Progenitor cell of endocrine pancreas (in vitro differentiated cells): ENCODE measurements around the gene CR1. TPM values are rescaled to one million over a fixed set of nuclear protein-coding genes. Genes with fewer than 3 reads are reported as not detected.
"Not testable (repeated sequence)": the region's sequence is repeated elsewhere in the genome, so short reads cannot be mapped to it uniquely, and the experiment has no call there.

ENCODE experiments used
- DNase-seq: peaks from one replicate; pipeline ENCODE4 v3.0.0; 2021; ENCODE audit warnings: low spot score; ENCODE audit not compliant: unreplicated experiment
- H3K27ac Mint-ChIP-seq: 2 replicates; pipeline ENCODE4 v1.8.0; 2021; ENCODE audit warnings: mild to moderate bottlenecking, moderate library complexity, mixed read lengths
- H3K27me3 Mint-ChIP-seq: 2 replicates; pipeline ENCODE4 v1.8.0; 2021; ENCODE audit warnings: mixed read lengths
- H3K36me3 Mint-ChIP-seq: 2 replicates; pipeline ENCODE4 v1.8.0; 2022; ENCODE audit warnings: mixed read lengths; ENCODE audit not compliant: insufficient read depth
- H3K4me1 Mint-ChIP-seq: 2 replicates; pipeline ENCODE4 v1.8.0; 2021; ENCODE audit warnings: low read depth, mixed read lengths
- H3K4me3 Mint-ChIP-seq: 2 replicates; pipeline ENCODE4 v1.8.0; 2021; ENCODE audit warnings: low read depth, mild to moderate bottlenecking, moderate library complexity, mixed read lengths
- H3K9me3 Mint-ChIP-seq: 2 replicates; pipeline ENCODE4 v1.8.0; 2021; ENCODE audit warnings: low read depth, mixed read lengths
- CTCF ChIP-seq: fragments of 200-600 bp; sonication (generic); IDR thresholded peaks from one replicate; pipeline ENCODE4 v1.5.0; 2021; ENCODE audit warnings: antibody characterized with exemption, mild to moderate bottlenecking; ENCODE audit not compliant: unreplicated experiment
- total RNA-seq: library from RNA; stranded (reverse); gene quantifications from 2 replicates; pipeline ENCODE4 v1.2.1, GENCODE V29; 2021

Gene CR1
- total RNA-seq, 1 donor from 2014 or later = 0.41 TPM

- Mint-ChIP-seq H3K27me3 (peaks cover 4% of the 10 kb centered on the region), H3K9me3 (peaks cover 4% of the 10 kb centered on the region), H3K4me3 (no peak overlapping the region), H3K27ac (no peak overlapping the region), H3K4me1 (no peaks in the 10 kb centered on the region), H3K36me3 (no peaks in the 10 kb centered on the region)
- DNase-seq = no peak
- TF ChIP-seq CTCF = no peak
These were observed 20.8 kb downstream of the CR1 start for GRCh38 chr1:207516729-207517128.

- H3K4me3 Mint-ChIP-seq = no peak overlapping the region
- peaks cover 4% of the 10 kb centered on the region for H3K9me3 Mint-ChIP-seq
- H3K36me3 Mint-ChIP-seq = no peaks in the 10 kb centered on the region
- no peak for TF ChIP-seq CTCF
- H3K27me3 Mint-ChIP-seq = no peaks in the 10 kb centered on the region
- no peak for DNase-seq
- H3K27ac Mint-ChIP-seq = no peak overlapping the region
- H3K4me1 Mint-ChIP-seq = no peaks in the 10 kb centered on the region
These were observed 22.8 kb downstream of the CR1 start for GRCh38 chr1:207518608-207519236.

- TF ChIP-seq CTCF = no peak
- H3K4me1 Mint-ChIP-seq = no peaks in the 10 kb centered on the region
- DNase-seq = no peak
- no peak overlapping the region for H3K27ac Mint-ChIP-seq
- peaks cover 4% of the 10 kb centered on the region for H3K9me3 Mint-ChIP-seq
- H3K36me3 Mint-ChIP-seq = no peaks in the 10 kb centered on the region
- no peaks in the 10 kb centered on the region for H3K27me3 Mint-ChIP-seq
- no peak overlapping the region for H3K4me3 Mint-ChIP-seq
These were observed 23.8 kb downstream of the CR1 start for GRCh38 chr1:207519505-207520399.

- H3K4me1 Mint-ChIP-seq, H3K9me3 Mint-ChIP-seq, H3K4me3 Mint-ChIP-seq, DNase-seq, H3K27me3 Mint-ChIP-seq, H3K27ac Mint-ChIP-seq, H3K36me3 Mint-ChIP-seq: not testable (repeated sequence)
These were observed 24.7 kb downstream of the CR1 start for GRCh38 chr1:207520400-207521345.

- not testable (repeated sequence) for H3K9me3 Mint-ChIP-seq, H3K4me3 Mint-ChIP-seq, H3K27ac Mint-ChIP-seq, DNase-seq, H3K4me1 Mint-ChIP-seq, H3K27me3 Mint-ChIP-seq, H3K36me3 Mint-ChIP-seq
These were observed 29.3 kb downstream of the CR1 start for GRCh38 chr1:207525239-207525638.

- H3K27ac Mint-ChIP-seq, H3K4me1 Mint-ChIP-seq, DNase-seq, H3K4me3 Mint-ChIP-seq, H3K27me3 Mint-ChIP-seq, H3K9me3 Mint-ChIP-seq, H3K36me3 Mint-ChIP-seq: not testable (repeated sequence)
These were observed 32.4 kb downstream of the CR1 start for GRCh38 chr1:207528401-207528800.

- not testable (repeated sequence) for DNase-seq, H3K27ac Mint-ChIP-seq, H3K4me3 Mint-ChIP-seq, H3K27me3 Mint-ChIP-seq, H3K9me3 Mint-ChIP-seq, H3K4me1 Mint-ChIP-seq, H3K36me3 Mint-ChIP-seq
These were observed 40.3 kb downstream of the CR1 start for GRCh38 chr1:207536263-207536662.

- DNase-seq, H3K4me3 Mint-ChIP-seq, H3K9me3 Mint-ChIP-seq, H3K4me1 Mint-ChIP-seq, H3K27ac Mint-ChIP-seq, H3K36me3 Mint-ChIP-seq, H3K27me3 Mint-ChIP-seq: not testable (repeated sequence)
These were observed 50.9 kb downstream of the CR1 start for GRCh38 chr1:207546677-207547357.

GRCh38 chr1:207554823-207555222, 58.9 kb downstream of the CR1 start:
- H3K4me3 Mint-ChIP-seq, DNase-seq, H3K4me1 Mint-ChIP-seq, H3K27me3 Mint-ChIP-seq, H3K9me3 Mint-ChIP-seq, H3K27ac Mint-ChIP-seq, H3K36me3 Mint-ChIP-seq: not testable (repeated sequence)
